HepG2 (cell line): ENCODE results near the gene PTPN2. TPM values are rescaled to one million over a fixed set of nuclear protein-coding genes. Genes with fewer than 3 reads are reported as not detected.

ENCODE experiments used
- ATF3 ChIP-seq: sonication (generic); formaldehyde crosslinking; IDR thresholded peaks from 2 replicates; pipeline ENCODE4 v1.4.0; 2020; ENCODE audit warnings: missing genetic modification reagents
- CEBPG ChIP-seq: IDR thresholded peaks from 2 replicates; pipeline ENCODE4 v1.6.1; 2016
- CENPBD1 ChIP-seq: sonication (generic); formaldehyde crosslinking; IDR thresholded peaks from 2 replicates; pipeline ENCODE4 v1.8.0; 2022; ENCODE audit warnings: missing genetic modification reagents, low read depth, mild to moderate bottlenecking, borderline replicate concordance
- DRAP1 ChIP-seq: IDR thresholded peaks from 2 replicates; pipeline ENCODE4 v1.6.1; 2016; ENCODE audit warnings: missing genetic modification reagents, missing compliant biosample characterization
- NFKBIZ ChIP-seq: IDR thresholded peaks from 2 replicates; pipeline ENCODE4 v1.6.1; 2018; ENCODE audit warnings: missing genetic modification reagents, missing compliant biosample characterization
- NR0B2 ChIP-seq: sonication (generic); formaldehyde crosslinking; IDR thresholded peaks from 2 replicates; pipeline ENCODE4 v1.4.0; 2020; ENCODE audit warnings: mild to moderate bottlenecking, missing genetic modification reagents
- U2AF2 ChIP-seq: fragments of 200-400 bp; formaldehyde crosslinking; IDR thresholded peaks from 2 replicates; pipeline ENCODE4 v1.6.1; 2017; ENCODE audit warnings: low read depth, mild to moderate bottlenecking, low read length
- ZBTB10 ChIP-seq: sonication (generic); formaldehyde crosslinking; IDR thresholded peaks from 2 replicates; pipeline ENCODE4 v1.4.0; 2020; ENCODE audit warnings: missing genetic modification reagents, borderline replicate concordance
- ZBTB42 ChIP-seq: sonication (generic); formaldehyde crosslinking; IDR thresholded peaks from 2 replicates; pipeline ENCODE4 v1.5.0; 2020; ENCODE audit warnings: mild to moderate bottlenecking, missing genetic modification reagents
- ZBTB43 ChIP-seq: sonication (generic); formaldehyde crosslinking; conservative IDR thresholded peaks from 2 replicates; pipeline ENCODE4 v1.4.0; 2020; ENCODE audit warnings: missing genetic modification reagents
- ZC3H13 ChIP-seq: sonication (generic); formaldehyde crosslinking; IDR thresholded peaks from 2 replicates; pipeline ENCODE4 v1.8.1; 2023; ENCODE audit warnings: mild to moderate bottlenecking, missing genetic modification reagents, moderate library complexity
- ZNF609 ChIP-seq: sonication (generic); formaldehyde crosslinking; IDR thresholded peaks from 2 replicates; pipeline ENCODE4 v1.4.0; 2020; ENCODE audit warnings: mild to moderate bottlenecking, missing genetic modification reagents, borderline replicate concordance
- ZNF800 ChIP-seq: sonication (generic); formaldehyde crosslinking; IDR thresholded peaks from 2 replicates; pipeline ENCODE4 v1.4.0; 2020; ENCODE audit warnings: missing genetic modification reagents
- polyA plus RNA-seq, 8 experiments: library from polyadenylated mRNA; depleted of rRNA in 3 of 8; stranded (reverse) in 7 of 8; unstranded in 1 of 8; fragments of >200 nt; fragmentation: Illumina TruSeq in 4 of 8; extraction: Trizol in 4 of 8; gene quantifications; 2 replicates each; pipeline versions ENCODE4 v1.2.1 to v1.2.3, GENCODE V29; 2011 to 2016; ENCODE audit warnings: low read depth in 4 of 8, missing spikeins in 1 of 8, mixed read lengths in 1 of 8; ENCODE audit not compliant: insufficient read depth in 1 of 8
- total RNA-seq, 5 experiments: library from RNA; depleted of rRNA; stranded (reverse); fragments of >200 nt; fragmentation: Illumina TruSeq; extraction: Trizol; gene quantifications; 2 replicates each; pipeline ENCODE4 v1.2.3, GENCODE V29; 2016; ENCODE audit warnings: low read depth in 1 of 5

PTPN2 gene
- total and polyA plus RNA-seq, 2 of the 13 experiments (the other 11 are each of a cell fraction or from before 2014, with no cell fraction given), result 24.9 to 41.5 TPM

- no peak for TF ChIP-seq ZNF800 (CRISPR knock-in tag)
- TF ChIP-seq CEBPG (CRISPR knock-in tag), result no peak
- TF ChIP-seq NR0B2, result no peak
- TF ChIP-seq ATF3, result no peak
- no peak for TF ChIP-seq ZBTB42 (CRISPR knock-in tag)
- no peak for TF ChIP-seq ZBTB43
- TF ChIP-seq DRAP1 (CRISPR knock-in tag), result no peak
- no peak for TF ChIP-seq U2AF2
- no peak for TF ChIP-seq ZBTB10 (CRISPR knock-in tag)
- TF ChIP-seq ZNF609 (CRISPR knock-in tag), result no peak
- no peak for TF ChIP-seq ZC3H13 (CRISPR knock-in tag)
- TF ChIP-seq NFKBIZ (CRISPR knock-in tag), result no peak
- no peak for TF ChIP-seq CENPBD1 (CRISPR knock-in tag)
- TF ChIP-seq, all 625 proteins: peak for 0
Measured at GRCh38 chr18:12839526-12840196, 44.4 kb downstream of the PTPN2 start (continued).
